Activated naive CD4-positive, alpha-beta T cell (primary cell): ENCODE data around the gene MAGEB10.
"Not testable (repeated sequence)": the region's sequence is repeated elsewhere in the genome, so short reads cannot be mapped to it uniquely, and the experiment has no call there.

Experiments used
- DNase-seq, 4 experiments: peaks; one replicate each; lab custom pipeline; 2025; lab: John Stamatoyannopoulos, UW

The MAGEB10 gene, protein sequence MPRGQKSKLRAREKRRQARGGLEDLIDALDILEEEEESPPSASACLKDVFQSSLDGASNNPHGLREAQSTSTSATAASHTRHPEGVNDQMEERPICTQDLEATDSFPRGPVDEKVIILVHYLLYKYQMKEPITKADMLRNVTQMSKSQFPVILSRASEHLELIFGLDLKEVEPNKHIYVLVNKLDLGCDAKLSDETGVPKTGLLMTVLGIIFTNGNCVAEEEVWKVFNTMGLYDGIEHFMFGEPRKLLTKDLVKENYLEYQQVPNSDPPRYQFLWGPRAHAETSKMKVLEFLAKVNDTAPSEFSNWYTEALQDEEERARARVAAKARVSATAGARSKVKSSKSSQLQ

DNA sequence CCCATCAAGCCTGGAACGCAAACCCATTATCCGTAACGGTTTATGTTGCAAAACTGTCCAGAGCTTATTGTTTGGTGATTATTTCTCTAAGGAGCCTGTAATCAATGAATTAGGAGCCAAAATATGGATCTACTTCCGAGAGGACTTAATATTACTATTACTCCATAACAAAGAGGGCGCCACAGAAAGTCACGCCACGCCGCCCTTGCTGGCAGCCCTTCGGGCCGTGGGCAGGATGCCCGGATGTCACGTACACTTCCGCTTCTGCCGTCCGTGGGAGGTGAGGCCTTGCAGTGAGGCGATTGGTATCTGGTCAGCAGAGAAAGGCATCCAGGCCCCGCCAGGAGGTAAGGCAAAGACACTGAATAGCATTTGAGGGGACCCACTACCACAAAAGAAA lies at the start of gene MAGEB10:
MAGEB10 (plus strand) TSS at position 301 of the 400 bp plus-strand sequence. CDS start 13,317 bp downstream, outside the sequence.
- DNase-seq = no peak

DNA sequence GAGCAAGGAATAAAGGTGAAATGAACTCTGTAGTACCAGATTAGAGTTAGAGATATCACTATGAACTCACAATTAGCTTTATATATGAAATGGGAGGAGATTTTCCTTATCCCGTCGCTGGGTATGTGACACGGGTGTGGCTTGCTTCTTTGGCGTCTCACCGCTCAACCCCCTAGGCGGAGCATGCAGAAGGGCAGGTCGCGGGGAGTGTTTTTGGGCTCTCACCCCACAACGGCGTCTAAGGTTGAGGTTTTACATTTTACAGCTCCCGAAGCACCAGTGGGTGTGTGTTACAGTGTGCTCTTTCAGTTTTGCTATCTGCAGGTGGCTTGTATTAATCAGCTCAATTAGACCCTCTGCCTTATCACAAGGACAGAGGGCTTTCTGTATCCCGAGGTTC lies 42.1 kb upstream of the MAGEB10 start:
- DNase-seq = no peak

DNA sequence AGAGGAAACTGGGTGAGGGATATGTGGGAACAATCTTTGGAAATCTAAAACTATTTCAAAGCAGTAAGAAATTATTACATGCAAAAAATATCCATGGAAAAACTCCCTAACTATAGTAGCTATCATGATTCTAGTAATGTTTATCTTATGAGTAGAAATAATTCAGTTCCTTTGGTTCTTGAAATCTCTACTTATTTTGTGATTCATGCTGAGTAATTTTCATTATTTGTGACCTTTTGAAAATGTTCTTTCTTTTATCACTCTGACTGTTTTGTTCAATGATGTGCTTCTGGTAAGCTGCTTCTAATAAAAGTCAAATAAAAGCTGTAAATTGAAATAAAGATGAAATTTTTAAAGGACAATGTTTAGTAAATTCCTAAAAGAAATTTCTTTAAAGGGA lies 40.4 kb upstream of the MAGEB10 start:
- DNase-seq = no peak

DNA sequence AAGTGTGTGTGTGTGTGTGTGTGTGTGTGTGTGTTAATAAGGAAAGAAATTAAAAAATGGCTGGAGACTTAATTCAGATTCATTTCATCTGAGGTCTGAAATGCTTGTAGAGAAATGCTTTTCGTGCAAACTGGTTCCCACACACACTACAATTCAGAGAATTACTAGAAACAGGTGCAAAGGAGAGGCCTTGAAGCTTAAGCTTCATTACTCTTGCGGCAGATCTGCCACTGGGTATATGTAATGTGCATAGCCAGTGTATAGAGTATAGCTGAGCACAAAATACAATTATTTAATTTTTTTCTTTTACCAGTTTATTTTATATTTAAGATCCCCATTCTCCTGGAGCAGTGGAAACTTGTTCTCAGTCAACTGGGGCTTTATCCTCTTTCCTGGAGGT lies 31.8 kb upstream of the MAGEB10 start:
- no peak for DNase-seq

DNA sequence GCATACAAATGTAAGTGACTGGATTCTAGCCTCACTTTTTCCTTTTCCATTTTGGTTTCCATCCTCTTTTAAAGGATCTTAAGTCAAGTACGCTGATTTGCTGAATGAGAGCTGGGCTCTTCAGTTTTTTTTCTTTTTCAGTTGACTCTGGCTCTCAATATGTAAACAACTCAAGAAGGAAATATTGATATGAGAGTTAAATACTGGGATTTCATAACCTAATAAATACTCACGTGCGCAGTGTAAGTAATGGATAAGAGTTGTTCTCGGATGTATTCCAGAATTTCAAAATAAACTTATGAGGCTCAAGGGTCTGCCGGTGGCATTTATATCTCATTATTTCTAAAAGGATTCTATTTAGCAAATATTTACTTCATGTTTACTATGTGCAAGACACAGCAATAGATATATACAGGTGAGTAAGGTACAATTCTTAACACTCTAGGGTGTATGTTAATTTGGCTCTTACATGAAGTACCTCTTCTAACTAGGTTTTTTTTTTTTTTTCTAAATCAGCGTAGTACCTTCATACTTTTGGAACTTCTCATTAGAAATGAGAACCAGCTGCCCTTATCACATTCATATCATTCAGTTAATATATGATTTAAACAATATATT lies 11.0 kb upstream of the MAGEB10 start:
- no peak for DNase-seq

DNA sequence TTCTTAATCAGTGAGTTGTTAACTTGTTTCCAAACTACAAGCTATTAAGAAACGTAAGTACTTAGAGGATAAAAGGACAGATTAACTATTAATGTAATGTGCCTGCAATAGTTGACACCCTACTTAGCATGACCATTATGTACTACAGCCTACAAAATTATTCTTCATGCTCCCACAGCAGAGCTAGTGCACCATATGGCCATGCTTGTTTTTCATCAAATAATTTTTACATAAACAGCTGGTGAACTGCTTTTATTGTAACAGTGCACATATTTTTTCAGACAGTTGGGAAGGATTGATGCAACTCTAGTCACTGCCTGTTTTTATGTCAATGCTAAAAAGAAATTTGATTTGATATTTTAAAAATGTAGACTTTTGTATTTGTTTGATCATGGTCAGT lies 10.2 kb upstream of the MAGEB10 start:
- DNase-seq = no peak

DNA sequence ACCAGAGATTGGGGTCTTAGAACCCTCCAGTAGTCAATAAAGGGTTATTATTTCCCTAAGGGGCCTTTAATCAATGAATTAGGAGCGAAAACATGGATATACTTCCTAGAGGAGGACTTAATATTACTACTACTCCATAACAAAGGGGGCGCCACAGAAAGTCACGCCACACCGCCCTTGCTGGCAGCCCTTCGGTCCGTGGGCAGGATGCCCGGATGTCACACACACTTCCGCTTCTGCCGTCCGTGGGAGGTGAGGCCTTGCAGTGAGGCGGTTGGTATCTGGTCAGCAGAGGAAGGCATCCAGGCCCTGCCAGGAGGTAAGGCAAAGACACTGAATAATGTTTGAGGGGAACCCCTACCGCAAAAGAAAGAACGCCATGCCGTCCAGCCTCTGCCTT lies 436 bp downstream of the MAGEB10 start:
- no peak for DNase-seq

DNA sequence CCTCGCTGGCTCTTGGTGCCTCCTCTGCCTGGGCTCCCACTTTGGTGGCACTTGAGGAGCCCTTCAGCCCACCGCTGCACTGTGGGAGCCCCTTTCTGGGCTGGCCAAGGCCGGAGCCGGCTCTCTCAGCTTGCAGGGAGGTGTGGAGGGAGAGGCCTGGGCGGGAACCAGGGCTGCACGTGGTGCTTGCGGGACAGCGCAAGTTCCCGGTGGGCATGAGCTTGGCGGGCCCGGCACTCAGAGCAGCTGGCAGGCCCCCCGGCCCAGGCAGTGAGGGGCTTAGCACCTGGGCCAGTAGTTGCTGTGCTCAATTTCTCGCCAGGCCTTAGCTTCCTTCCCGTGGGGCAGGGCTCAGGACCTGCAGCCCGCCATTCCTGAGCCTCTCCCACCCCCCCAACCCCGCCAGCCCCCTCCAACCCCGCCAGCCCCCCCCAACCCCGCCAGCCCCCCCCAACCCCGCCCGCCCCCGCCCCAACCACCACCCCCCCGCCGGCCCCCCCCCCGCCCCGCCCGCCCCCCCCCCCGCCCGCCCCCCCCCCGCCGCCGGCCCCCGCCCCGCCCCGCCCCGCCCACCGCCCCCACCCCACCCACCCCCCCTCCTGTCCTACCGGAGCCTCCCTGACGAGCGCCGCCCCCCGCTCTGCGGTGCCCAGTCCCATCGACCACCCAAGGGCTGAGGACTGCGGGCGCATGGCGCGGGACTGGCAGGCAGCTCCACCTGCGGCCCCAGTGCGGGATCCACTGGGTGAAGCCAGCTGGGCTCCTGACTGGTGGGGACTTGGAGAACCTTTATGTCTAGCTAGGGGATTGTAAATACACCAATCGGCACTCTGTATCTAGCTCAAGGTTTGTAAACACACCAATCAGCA lies 1.4 kb downstream of the MAGEB10 start:
- DNase-seq = not testable (repeated sequence)

DNA sequence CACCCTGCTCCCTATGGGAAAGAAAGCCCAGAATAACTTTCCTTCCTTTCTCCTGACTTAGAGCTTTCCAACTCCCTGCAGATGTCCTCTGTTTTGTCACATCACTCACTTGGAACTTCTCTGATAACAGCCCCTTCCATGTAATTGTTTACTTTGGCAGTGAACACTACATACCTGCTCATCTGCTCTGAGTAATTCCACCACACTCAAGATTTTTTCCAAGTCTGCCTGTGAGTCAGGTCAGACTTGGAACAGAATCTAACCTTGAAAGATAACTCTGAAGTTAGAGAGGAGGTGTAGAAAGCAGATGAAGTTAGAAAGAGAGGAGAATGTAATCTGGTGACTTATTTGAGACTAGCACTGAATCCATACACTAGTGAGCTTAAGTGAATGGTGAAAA lies 7.4 kb downstream of the MAGEB10 start:
- DNase-seq = no peak

DNA sequence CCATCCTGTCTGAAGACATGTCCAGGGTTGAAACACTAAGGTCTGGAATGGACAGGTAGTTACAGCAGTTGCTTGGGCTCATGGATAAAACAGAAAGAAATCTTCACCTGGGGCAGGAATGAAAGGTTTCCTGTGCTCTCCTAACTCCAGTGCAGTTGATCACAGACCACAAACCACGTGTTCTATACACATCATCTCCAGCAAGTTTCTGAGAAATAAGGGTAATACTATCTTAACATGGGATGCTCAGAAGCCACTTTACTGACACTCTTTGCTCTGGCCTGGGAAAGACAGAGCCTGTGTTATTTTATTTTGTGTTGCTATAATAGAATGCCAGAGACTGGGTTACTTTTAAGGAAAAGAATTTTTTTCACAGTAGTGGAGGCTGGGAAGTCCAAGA lies 16.0 kb downstream of the MAGEB10 start:
- no peak for DNase-seq

DNA sequence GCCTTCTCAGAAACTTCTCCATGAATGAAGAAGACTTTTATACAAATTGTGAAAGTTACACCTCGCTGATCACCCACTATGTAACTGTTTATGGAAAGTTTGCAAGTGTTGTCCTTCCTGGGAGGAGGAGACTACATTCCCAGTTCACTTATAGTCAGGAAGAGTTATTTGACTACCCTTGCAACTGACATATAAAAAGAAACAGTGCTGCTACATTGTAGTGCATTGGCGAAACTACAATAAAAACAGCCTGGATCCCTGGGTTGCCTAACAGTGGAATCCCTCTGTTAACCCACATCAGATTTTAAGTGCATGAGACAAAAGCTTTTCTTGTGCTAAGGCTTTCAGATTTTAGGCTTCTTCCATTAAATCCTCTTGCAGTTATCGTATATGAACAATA lies 30.4 kb downstream of the MAGEB10 start:
- DNase-seq = no peak

DNA sequence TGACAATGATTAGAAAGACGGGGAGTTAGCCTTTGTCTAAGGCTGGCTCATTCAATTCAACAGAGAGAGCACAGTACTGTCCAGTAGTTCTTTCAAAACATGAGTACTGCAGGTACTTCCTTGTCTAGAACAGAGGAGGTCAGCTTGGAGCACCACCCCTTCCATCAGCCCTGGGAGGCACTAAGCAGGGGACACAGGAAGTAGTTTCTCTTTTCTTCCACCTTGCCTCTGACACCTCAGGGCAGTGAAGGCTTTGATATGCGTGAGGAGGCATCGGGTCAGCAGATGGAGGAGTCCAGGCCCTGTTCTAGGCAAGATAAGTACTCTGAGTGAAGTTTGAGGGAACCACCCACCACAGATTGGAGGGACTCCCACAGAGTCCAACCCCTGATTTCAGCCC lies 33.1 kb downstream of the MAGEB10 start:
- no peak for DNase-seq

DNA sequence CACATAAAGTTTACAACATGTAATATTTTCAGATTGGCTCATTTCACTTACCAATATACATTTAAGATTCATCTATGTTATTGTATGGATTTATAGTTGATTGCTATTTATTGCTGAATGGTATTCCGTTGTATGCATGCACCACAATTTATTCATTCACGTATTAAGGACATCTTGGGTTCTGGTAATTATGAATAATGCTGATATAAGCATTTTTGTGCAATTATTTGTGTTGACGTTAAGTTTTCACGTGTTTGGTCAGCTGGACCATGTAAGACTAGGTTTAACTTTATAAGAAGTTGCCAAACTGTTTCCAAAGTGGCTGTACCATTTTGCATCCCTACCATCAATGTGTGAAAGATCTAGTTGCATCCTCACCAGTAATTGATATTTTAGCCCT lies 35.1 kb downstream of the MAGEB10 start:
- DNase-seq = no peak

DNA sequence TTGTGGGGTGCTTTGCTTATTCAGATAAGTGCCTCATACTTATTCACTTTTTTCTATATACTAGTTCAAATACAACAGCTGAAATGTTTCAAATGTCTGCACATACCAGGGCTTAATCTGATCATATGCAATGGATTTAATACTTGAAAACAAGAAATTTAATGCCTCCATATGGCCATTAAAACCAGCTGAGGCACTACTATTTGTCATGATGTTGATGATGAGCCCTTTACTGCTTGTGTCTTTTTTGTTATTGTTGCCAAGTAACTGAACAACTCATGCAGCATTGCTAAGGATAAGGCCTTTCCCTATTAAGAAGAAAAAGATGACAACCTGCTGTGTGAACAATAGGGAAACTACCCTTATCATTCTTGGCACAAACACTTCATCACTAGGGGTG lies 52.5 kb downstream of the MAGEB10 start:
- DNase-seq = no peak

DNA sequence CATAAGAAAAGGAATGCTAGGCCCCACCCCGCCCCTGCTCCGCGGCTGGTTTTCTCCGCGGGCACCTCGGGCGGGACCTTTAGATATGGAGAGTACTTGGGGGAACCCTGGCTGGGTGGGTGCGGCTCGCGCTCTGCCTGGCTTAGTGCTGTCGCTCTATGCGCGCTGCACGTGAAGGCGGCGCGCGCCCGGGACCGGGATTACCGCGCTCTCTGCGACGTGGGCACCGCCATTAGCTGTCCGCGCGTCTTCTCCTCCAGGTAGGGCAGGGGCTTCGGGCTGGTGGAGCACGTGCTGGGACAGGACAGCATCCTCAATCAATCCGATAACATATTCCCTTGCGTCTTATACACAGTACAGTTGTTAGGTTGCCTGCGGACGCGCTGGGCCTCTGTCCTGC lies 56.0 kb downstream of the MAGEB10 start:
- DNase-seq = no peak
